Right ventricle myocardium inferior (tissue), 1 donor: ENCODE data around the gene BMAL1. TPM values are rescaled to one million over a fixed set of nuclear protein-coding genes. Genes with fewer than 3 reads are reported as not detected.
"Not testable (repeated sequence)": the region's sequence is repeated elsewhere in the genome, so short reads cannot be mapped to it uniquely, and the experiment has no call there.

ENCODE experiments used
- ATAC-seq: fragments of 200-7000 bp; cut with Tn5 transposase; one replicate; pipeline ENCODE4 v1.9.1; 2020; ENCODE audit warnings: mild to moderate bottlenecking, moderate library complexity
- DNase-seq: peaks from one replicate; pipeline ENCODE4 v3.0.0; 2021; ENCODE audit errors: missing footprints
- intact Hi-C: fragments of 100-400 bp; cut with DNase I; formaldehyde crosslinking; loops from one replicate; pipeline ENCODE4 v1.11.0; 2022
- long read RNA-seq: library from polyadenylated mRNA; unstranded; transcript quantifications from one replicate; pipeline ENCODE4 v2.0.0, GENCODE V29; 2021
- total RNA-seq: library from RNA; stranded (reverse); fragmentation: NEBNext Ultra II Directional; extraction: Animal tissue kit (Norgen Biotek cat#: 25700); gene quantifications from one replicate; pipeline ENCODE4 v1.2.1, GENCODE V29; 2021
- donor health status: DM: no; HTN: yes; CAD: no; lungs with severe emphysema.

The BMAL1 gene
- total RNA-seq = 9.5 TPM
- long read RNA-seq, partial matches to known transcripts = 1 of 6 reads
- long read RNA-seq, other reads (novel, unspliced or antisense) = 4 of 6 reads

DNA sequence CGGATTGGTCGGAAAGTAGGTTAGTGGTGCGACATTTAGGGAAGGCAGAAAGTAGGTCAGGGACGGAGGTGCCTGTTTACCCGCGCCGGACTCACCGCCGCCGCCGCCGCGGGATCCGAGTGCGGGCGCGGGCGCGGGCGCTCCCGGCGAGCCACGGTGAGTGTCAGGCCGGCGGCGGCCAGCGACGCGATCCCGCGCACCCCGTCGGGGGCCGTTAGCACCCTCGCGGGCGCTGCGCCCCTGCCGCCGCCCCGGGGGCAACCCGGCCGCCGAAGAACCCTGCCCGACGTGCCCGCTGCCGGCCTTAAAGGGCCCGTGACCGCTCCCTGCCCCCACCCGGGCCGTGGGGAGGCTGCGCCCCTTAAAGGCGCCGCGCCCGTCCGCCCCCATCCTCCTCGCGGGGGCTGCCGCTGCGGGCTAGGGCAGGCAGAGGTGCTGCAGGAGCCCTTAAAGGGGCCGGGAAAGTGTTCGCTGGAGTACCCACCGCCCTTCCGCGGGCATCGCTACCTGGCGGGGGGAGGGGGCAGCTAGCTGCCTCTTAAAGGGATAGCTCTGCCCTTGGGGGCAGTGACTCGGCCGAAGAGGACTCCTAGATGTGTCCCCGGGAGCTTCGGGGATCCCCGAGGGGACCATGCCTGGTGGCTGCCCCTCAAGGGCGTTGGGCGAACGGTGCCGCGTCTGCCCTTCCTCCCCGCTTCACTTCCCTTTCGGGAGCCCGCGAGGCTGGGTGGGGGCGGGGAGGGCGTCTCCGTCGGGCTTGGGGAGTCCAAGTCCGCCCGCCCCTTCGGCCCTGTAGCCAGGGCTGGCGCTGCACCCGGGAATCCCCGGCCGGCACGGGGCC lies at the start of gene BMAL1:
BMAL1 (plus strand) TSS at position 23 of the 841 bp plus-strand sequence. CDS start 76,519 bp downstream, outside the sequence.
- DNase-seq = peak; percentile 83
- ATAC-seq = peak; percentile 5
- intact Hi-C loops = loop anchor here (2.0 kb wide), 1 partner anchor 67 kb away; no protein-coding TSS in a partner anchor

GRCh38 chr11:13228572-13228971 lies 49.0 kb upstream of the BMAL1 start:
- DNase-seq (no peak), ATAC-seq (no peak)
- intact Hi-C loops = no loop called here

DNA sequence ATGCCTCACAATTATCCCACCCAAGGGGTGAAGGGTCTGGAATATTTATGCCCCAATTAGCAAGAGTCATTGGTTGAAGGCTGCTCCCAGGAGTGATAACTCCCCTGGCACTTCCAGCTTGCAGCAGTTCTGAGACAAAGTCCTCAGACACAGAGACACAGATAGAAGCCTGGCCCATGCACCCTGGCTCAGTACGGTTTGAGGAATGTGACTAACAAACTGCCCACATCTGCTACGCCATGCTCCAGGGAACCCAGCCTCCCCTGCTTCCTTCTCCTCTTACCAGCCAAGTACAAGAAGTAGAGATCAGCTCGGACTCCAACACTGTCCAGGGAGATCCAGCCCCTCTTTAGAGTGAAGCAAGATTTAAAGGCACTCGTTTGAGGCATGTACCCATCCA lies 48.5 kb upstream of the BMAL1 start:
- ATAC-seq (no peak), DNase-seq (no peak)
- intact Hi-C loops = no loop called here

- ATAC-seq (peak; percentile 34), DNase-seq (no peak)
- intact Hi-C loops = no loop called here
These were observed 47.8 kb upstream of the BMAL1 start for GRCh38 chr11:13229711-13230318.

DNA sequence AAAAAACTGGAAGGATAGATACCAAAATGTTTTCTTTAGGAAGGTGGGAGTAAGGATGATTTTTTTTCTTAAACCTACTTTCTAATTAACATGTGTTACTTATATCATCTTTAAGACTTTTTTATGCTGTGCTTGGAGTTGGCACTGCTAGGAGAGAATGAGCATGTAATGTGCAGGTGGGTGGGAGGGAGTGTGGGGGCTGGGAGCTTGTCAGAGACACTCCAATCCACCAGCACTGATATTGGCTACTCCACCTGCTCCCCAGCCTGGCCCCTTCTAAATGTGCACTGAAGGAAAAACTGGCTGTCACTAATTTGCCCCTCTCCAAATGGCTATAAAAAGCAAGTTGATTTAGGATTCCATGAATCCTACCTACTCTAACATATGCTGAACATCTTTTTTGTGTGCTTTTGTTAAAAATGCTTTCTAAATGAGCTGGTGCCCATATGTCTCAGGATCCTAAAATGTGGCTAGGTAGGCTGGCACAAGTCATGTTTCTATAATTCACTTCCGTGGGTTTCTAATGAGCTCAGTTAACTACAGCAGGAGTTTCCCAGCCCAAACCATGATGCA lies 44.3 kb upstream of the BMAL1 start:
- DNase-seq (no peak), ATAC-seq (no peak)
- intact Hi-C loops = no loop called here

GRCh38 chr11:13235895-13236294 lies 41.7 kb upstream of the BMAL1 start:
- intact Hi-C loops = no loop called here
- DNase-seq (no peak), ATAC-seq (no peak)

DNA sequence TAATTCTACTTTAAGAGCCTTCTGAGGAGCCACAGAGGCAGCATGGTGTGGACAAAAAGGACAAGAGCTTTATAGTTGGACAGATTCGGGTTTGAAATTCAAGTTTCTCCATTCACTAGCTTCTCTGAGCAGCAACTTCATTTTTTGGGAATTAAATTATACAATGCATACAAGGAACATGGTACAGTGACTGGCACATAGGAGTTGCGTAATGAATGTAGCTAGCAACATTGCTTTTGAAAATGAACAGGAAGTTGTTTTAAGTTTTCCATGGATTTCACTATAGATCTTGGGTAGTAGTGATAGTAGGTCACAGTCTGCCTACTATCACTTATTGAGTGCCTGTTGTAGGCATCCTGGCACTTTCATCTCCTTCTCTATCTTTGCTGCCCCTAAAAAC lies 41.0 kb upstream of the BMAL1 start:
- DNase-seq (no peak), ATAC-seq (no peak)
- intact Hi-C loops = no loop called here

DNA sequence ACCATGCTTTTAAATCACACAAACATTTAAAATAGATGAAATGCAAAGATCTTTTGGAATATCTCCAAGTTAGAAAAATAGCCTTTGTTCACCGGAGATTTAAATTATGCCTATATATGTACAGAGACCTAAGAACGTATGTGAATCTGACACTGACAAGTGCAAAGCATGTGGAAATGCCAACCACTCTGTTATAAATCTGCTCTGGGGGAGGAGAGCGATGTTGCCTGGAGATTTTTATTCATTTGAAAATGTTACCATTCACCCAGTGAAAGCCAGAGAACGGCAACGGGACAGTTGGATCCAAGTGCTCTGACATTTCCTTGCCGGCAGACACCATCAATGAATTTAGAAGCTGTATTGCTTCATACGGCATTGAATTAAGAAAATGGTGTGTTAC lies 39.8 kb upstream of the BMAL1 start:
- ATAC-seq (no peak), DNase-seq (no peak)
- intact Hi-C loops = no loop called here

- intact Hi-C loops = loop anchor here (1.0 kb wide), 1 partner anchor 96 kb away; no protein-coding TSS in a partner anchor
- ATAC-seq (no peak), DNase-seq (no peak)
These were observed 38.6 kb upstream of the BMAL1 start for GRCh38 chr11:13238879-13239514.

DNA sequence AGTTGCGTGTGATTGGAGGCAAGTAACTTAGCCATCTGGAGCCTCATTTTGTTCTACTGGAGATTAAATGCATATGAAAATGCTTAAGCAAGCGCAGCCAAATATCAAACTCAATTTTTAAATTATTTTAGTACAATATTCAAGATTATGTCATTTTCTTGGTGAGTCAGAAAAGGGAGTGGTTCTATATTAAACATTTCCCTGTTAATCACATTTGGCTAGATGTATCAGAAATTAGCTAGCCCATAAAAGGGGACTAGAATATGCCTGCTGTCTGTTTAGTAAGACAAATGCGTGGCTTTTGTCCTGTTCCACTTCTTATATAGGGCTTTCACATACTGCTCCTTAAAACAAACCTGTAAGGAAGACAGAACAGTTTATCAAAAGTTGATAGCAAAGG lies 35.0 kb upstream of the BMAL1 start:
- intact Hi-C loops = no loop called here
- ATAC-seq (no peak), DNase-seq (no peak)

- intact Hi-C loops = no loop called here
- DNase-seq = no peak
These were observed 29.8 kb upstream of the BMAL1 start for GRCh38 chr11:13247606-13248296.

GRCh38 chr11:13249177-13249576 lies 28.4 kb upstream of the BMAL1 start:
- ATAC-seq (no peak), DNase-seq (no peak)
- intact Hi-C loops = no loop called here

More at GRCh38 chr11:13247606-13248296, 29.8 kb upstream of the BMAL1 start:
- ATAC-seq = no peak

- intact Hi-C loops = no loop called here
- DNase-seq = no peak
- ATAC-seq = no peak
These were observed 27.6 kb upstream of the BMAL1 start for GRCh38 chr11:13249992-13250391.

- intact Hi-C loops = no loop called here
- ATAC-seq (no peak), DNase-seq (no peak)
These were observed 25.6 kb upstream of the BMAL1 start for GRCh38 chr11:13251966-13252365.

GRCh38 chr11:13252438-13252837 lies 25.2 kb upstream of the BMAL1 start:
- no peak for ATAC-seq
- intact Hi-C loops = no loop called here
- no peak for DNase-seq

- no peak for DNase-seq
- ATAC-seq = no peak
- intact Hi-C loops = no loop called here
These were observed 21.4 kb upstream of the BMAL1 start for GRCh38 chr11:13256216-13256615.

DNA sequence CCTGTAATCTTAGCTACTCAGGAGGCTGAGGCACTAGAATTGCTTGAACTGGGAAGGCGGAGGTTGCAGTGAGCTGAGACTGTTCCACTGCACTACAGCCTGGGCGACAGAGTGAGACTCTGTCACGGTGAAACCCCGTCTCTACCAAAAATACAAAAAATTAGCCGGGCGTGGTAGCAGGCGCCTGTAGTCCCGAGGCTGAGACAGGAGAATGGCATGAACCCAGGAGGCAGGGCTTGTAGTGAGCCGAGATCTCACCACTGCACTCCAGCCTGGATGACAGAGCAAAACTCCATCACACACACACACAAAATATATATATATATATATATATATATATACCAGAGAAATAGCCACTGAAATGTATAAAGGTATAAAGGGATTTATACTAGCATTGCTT lies 19.5 kb upstream of the BMAL1 start:
- ATAC-seq, intact Hi-C loops, DNase-seq: not testable (repeated sequence)

DNA sequence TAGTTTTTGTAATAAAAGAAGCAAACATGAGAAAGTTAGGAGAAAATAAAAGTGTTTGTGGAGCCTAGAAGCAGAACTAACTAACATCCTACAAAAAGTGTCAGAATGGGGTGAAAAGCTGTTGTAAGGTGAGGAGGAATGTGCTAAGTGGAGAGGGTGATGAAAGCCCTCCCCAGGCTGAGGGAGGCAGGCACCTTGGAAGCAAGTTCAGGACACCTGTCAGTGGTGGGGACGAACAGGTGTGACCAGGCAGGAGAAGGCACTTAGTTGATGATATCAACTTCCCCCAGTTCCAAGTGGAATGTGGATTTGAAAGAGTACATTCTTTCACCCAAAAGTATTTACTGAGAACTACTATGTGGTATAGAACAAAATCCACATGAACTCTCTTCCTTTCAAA lies 18.7 kb upstream of the BMAL1 start:
- intact Hi-C loops = no loop called here
- ATAC-seq (no peak), DNase-seq (no peak)

- no peak for ATAC-seq
- DNase-seq = no peak
- intact Hi-C loops = no loop called here
These were observed 18.2 kb upstream of the BMAL1 start for GRCh38 chr11:13259374-13259773.
